BLaER1 treated with 17β-estradiol and CSF1 and Interleukin-3, amounts not matched to agents 10 nM and 100 nM (cell line): ENCODE data around the gene SLC22A31.

Experiments used
- H3K27ac ChIP-seq, 11 experiments: shearing (Covaris generic); formaldehyde crosslinking; 2 replicates each; pipeline ENCODE4 v1.8.1; 2022
- H3K27me3 ChIP-seq, 11 experiments: shearing (Covaris generic); formaldehyde crosslinking; 2 replicates each; pipeline ENCODE4 v1.8.1; 2022
- H3K36me3 ChIP-seq, 11 experiments: shearing (Covaris generic); formaldehyde crosslinking; 2 replicates each; pipeline ENCODE4 v1.8.1; 2022
- H3K4me1 ChIP-seq, 10 experiments: shearing (Covaris generic); formaldehyde crosslinking; 2 replicates each; pipeline ENCODE4 v1.8.1; 2022
- H3K4me2 ChIP-seq, 11 experiments: shearing (Covaris generic); formaldehyde crosslinking; 2 replicates each; pipeline ENCODE4 v1.8.1; 2022
- H3K4me3 ChIP-seq, 10 experiments: shearing (Covaris generic); formaldehyde crosslinking; 2 replicates each; pipeline ENCODE4 v1.8.1; 2022
- H3K9ac ChIP-seq, 11 experiments: shearing (Covaris generic); formaldehyde crosslinking; 2 replicates each; pipeline ENCODE4 v1.8.1; 2022
- H3K9me3 ChIP-seq, 11 experiments: shearing (Covaris generic); formaldehyde crosslinking; replicated peaks in 1 of 11; 2 replicates each; pipeline ENCODE4 v1.8.1; 2022
- H4K20me1 ChIP-seq, 11 experiments: shearing (Covaris generic); formaldehyde crosslinking; 2 replicates each; pipeline ENCODE4 v1.8.1; 2022
- Cebpa-rat ChIP-seq, 11 experiments: shearing (Covaris generic); IDR thresholded peaks; 2 replicates each; pipeline ENCODE4 v1.8.1; 2022

SLC22A31 gene

DNA sequence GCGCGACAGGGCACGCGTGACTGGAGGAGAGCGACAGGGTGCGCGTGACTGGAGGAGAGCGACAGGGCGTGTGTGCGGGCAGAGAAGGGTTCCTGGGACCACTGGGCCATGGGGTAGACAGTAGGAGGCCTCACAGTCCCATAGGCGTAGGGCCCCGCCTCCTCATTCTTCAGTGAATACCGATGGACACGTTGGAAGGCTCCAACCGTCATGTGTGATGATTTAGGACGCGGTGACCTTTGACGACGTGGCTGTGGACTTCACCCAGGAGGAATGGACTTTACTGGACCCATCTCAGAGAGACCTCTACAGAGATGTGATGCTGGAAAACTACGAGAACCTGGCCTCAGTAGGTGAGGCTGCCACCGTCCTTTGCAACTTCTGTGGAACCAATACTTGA lies 22.6 kb upstream of the SLC22A31 start:
- no peak for TF ChIP-seq Cebpa-rat (IDR thresholded peaks at IDR 0.05)
- Histone ChIP-seq H3K4me3 (no peak overlapping the region), H4K20me1 (peaks cover 0 to 35% (median 7%) of the 10 kb centered on the region in 11 experiments; a peak in 9 of 22 replicates), H3K27me3 (no peaks in the 10 kb centered on the region), H3K4me2 (no peak overlapping the region), H3K9me3 (peaks cover 19 to 31% (median 24%) of the 10 kb centered on the region in 11 experiments), H3K36me3 (peaks cover 74 to 88% (median 84%) of the 10 kb centered on the region in 11 experiments), H3K9ac (no peak overlapping the region), H3K27ac (no peak overlapping the region), H3K4me1 (peaks cover 4 to 17% (median 8%) of the 10 kb centered on the region in 10 experiments)

DNA sequence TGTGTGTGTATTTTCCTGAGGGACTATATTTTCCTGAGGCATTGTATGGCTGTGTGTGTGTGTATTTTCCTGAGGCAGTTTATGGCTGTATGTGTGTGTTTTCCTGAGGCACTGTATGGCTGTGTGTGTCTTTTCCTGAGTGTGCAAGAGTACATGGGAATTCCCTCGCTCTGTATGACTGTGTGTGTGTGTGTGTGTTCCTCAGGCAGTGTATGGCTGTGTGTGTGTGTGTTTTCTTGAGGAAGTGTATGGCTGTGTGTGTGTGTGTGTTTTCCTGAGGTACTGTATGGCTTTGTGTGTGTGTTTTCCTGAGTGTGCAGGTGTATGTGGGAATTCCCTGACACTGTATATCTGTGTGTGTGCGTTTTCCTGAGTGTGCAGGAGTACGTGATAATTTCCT lies 21.3 kb upstream of the SLC22A31 start:
- no peak for TF ChIP-seq Cebpa-rat (IDR thresholded peaks at IDR 0.05)

DNA sequence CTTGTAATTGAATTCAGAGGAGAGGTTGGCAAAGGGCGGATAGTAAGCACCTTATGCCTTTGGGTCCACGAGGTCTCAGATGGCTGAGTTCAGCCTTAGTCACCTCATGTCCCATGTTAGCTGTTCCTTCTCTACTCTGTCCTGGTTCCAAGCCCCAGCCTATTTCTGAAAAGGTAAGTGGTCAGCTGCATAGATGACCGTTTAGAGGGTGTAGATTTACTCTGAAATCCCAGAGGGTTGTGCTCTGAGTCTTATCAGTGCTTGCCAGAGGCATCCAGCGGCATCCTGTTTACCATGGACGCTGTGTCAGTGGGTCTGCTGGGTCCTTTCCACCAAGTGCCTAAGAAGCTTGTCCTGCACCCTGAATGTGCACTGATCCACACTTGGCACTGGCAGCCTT lies 19.0 kb upstream of the SLC22A31 start:
- TF ChIP-seq Cebpa-rat (IDR thresholded peaks at IDR 0.05): no peak
- Histone ChIP-seq H3K9me3 (no peaks in the 10 kb centered on the region), H3K4me1 (peaks cover 12 to 32% (median 25%) of the 10 kb centered on the region in 10 experiments), H3K36me3 (peaks cover 39 to 53% (median 48%) of the 10 kb centered on the region in 11 experiments), H3K4me3 (no peak overlapping the region), H3K9ac (peak overlapping the region in 7 of 11 experiments; percentile 10 to 52 (median 34); a peak in 9 of 22 replicates), H3K27ac (no peak overlapping the region), H3K27me3 (no peaks in the 10 kb centered on the region), H4K20me1 (peaks cover 0 to 37% (median 7%) of the 10 kb centered on the region in 11 experiments; a peak in 9 of 22 replicates), H3K4me2 (peak overlapping the region in 3 of 11 experiments; percentile 3 to 92 (median 81); a peak in 4 of 22 replicates)

More for the DNA sequence above, 21.3 kb upstream of the SLC22A31 start:
- H3K4me1 ChIP-seq: peaks cover 9 to 21% (median 12%) of the 10 kb centered on the region in 10 experiments
- no peaks in the 10 kb centered on the region for H3K27me3 ChIP-seq
- H3K36me3 ChIP-seq: peaks cover 61 to 75% (median 70%) of the 10 kb centered on the region in 11 experiments
- H3K4me2 ChIP-seq: no peak overlapping the region
- peaks cover 6 to 17% (median 11%) of the 10 kb centered on the region in 11 experiments for H3K9me3 ChIP-seq
- H3K27ac ChIP-seq: no peak overlapping the region
- no peak overlapping the region for H3K4me3 ChIP-seq
- H4K20me1 ChIP-seq: peaks cover 0 to 37% (median 7%) of the 10 kb centered on the region in 11 experiments; a peak in 9 of 22 replicates
- 0 out of 22 replicates have a peak overlapping the region, but pooled peaks of 1 of the 11 experiments have one; percentile 0 for H3K9ac ChIP-seq

DNA sequence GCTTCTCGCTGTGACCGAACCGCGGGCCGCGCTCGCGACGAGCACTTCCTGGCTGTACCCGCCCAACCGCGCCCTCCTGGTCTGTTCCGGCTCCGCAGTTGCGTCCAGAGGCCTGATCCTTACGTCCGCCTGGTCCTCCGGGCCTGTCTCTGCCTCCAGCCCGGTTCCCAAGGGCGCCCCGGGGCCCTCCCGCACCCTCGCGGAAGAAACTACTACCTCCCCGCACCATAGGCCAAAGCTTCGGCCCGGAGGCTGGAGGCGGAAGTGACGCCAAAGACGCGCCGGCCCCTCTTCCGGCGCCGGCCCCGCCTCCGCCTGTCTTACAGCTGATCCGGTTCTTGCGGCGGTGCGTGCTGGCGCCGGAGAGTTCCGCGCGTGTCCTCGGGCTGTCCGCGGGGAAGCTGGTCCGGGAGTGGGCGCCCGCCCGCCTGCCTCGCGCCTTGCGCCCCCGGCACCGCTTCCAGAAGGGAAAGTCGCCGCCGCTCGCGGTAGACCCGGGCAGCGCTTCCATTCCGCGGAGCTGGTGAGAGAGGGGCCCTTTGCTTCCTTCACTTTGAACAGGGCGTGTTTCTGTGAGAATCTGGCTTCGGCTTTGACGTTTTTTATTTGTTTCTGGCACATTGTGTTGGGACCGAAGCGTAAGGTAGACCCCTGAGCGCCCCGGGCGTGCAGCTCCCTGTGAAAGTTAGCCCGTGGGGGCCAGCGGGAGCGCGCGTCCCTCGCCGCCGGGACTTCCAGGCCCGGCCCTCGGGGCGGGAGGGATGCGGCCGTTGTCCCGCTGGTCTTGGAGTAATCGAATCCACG lies 17.3 kb upstream of the SLC22A31 start, which contains the start of gene ZNF778:
ZNF778 (plus strand) TSS at position 316 of the 804 bp plus-strand sequence. CDS start 3,425 bp downstream, outside the sequence.
- H3K27me3 ChIP-seq: no peaks in the 10 kb centered on the region

DNA sequence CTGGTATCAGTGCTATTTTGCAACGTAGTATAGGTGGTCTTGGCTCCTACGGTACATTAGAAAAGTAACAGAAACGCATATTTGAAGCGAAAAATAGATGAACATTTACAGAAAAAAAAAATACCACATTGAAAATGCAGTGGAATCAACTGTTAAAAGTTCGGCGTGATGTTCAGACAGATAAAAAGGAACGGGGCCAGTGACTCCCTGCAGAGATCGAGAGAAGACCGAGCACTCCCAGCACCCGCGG lies 16.7 kb upstream of the SLC22A31 start:
- peaks cover 0 to 37% (median 7%) of the 10 kb centered on the region in 11 experiments; a peak in 9 of 22 replicates for H4K20me1 ChIP-seq
- no peak for TF ChIP-seq Cebpa-rat (IDR thresholded peaks at IDR 0.05)
- H3K36me3 ChIP-seq: peaks cover 16 to 30% (median 25%) of the 10 kb centered on the region in 11 experiments
- no peaks in the 10 kb centered on the region for H3K27me3 ChIP-seq
- H3K9ac ChIP-seq: peak overlapping the region; percentile 87 to 95 (median 92)
- H3K4me1 ChIP-seq: peaks cover 12 to 32% (median 25%) of the 10 kb centered on the region in 10 experiments
- H3K4me2 ChIP-seq: peak overlapping the region; percentile 85 to 97 (median 93)
- H3K9me3 ChIP-seq: no peaks in the 10 kb centered on the region
- peak overlapping the region; percentile 85 to 94 (median 89) for H3K27ac ChIP-seq
- H3K4me3 ChIP-seq: peak overlapping the region; percentile 77 to 98 (median 84)

More for the DNA sequence above, 17.3 kb upstream of the SLC22A31 start, which contains the start of gene ZNF778:
- peaks cover 12 to 32% (median 25%) of the 10 kb centered on the region in 10 experiments for H3K4me1 ChIP-seq
- H3K27ac ChIP-seq: peak within 1 kb of the TSS; percentile 85 to 94 (median 89)
- TF ChIP-seq Cebpa-rat (IDR thresholded peaks at IDR 0.05): no peak
- peak within 1 kb of the TSS; percentile 77 to 98 (median 84) for H3K4me3 ChIP-seq
- H3K4me2 ChIP-seq: peak within 1 kb of the TSS; percentile 85 to 97 (median 93)
- H4K20me1 ChIP-seq: peaks cover 0 to 37% (median 7%) of the 10 kb centered on the region in 11 experiments; a peak in 9 of 22 replicates
- peak within 1 kb of the TSS; percentile 87 to 95 (median 92) for H3K9ac ChIP-seq
- H3K9me3 ChIP-seq: no peaks in the 10 kb centered on the region
- peaks cover 21 to 35% (median 30%) of the 10 kb centered on the region in 11 experiments for H3K36me3 ChIP-seq

DNA sequence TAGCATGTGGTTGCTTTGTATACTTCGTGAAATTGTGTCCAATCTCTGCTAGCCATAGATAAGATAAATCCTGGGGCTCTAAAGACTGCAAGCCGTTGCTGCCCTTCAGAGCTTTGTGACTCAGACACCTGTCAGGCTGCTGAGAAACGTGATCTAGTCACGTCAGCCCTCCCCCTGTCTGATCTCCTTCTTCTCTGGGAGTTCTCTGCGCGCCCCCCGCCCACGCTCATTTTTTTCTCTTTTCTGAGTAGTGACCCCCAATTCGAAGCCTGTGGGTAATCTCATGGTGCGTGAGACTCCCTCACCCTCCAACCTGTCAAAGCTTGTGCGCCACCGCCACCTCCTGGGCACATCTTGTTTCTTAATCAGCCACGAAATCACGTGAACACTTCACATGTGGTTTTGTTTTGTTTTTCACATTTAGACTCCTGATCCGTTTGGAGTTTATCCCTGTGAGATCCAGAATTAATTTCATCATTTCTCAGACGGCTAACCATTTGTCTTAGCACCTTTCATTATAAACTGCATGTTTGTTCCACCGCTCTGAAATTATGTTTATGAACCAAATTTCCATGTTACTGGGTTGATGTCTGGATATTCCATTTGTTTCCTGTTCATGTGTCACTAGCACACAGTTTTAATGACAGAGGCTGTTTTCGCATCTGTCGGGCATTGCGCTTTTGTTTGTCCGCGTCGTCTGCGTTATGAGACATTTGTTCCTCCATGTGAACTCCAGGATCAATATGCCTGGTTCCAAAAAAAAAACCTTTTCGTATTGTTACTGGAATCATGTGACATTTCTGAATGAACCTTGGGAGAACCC lies 16.2 kb upstream of the SLC22A31 start:
- H3K9me3 ChIP-seq: no peaks in the 10 kb centered on the region
- peaks cover 12 to 32% (median 25%) of the 10 kb centered on the region in 10 experiments for H3K4me1 ChIP-seq
- H3K36me3 ChIP-seq: peaks cover 10 to 24% (median 20%) of the 10 kb centered on the region in 11 experiments
- peak overlapping the region; percentile 77 to 98 (median 84) for H3K4me3 ChIP-seq
- peak overlapping the region; percentile 87 to 95 (median 92) for H3K9ac ChIP-seq
- H4K20me1 ChIP-seq: peaks cover 0 to 37% (median 7%) of the 10 kb centered on the region in 11 experiments; a peak in 9 of 22 replicates
- H3K27me3 ChIP-seq: no peaks in the 10 kb centered on the region
- H3K27ac ChIP-seq: peak overlapping the region; percentile 85 to 94 (median 89); a peak in 21 of 22 replicates
- H3K4me2 ChIP-seq: peak overlapping the region; percentile 85 to 97 (median 93)
- TF ChIP-seq Cebpa-rat (IDR thresholded peaks at IDR 0.05): no peak

DNA sequence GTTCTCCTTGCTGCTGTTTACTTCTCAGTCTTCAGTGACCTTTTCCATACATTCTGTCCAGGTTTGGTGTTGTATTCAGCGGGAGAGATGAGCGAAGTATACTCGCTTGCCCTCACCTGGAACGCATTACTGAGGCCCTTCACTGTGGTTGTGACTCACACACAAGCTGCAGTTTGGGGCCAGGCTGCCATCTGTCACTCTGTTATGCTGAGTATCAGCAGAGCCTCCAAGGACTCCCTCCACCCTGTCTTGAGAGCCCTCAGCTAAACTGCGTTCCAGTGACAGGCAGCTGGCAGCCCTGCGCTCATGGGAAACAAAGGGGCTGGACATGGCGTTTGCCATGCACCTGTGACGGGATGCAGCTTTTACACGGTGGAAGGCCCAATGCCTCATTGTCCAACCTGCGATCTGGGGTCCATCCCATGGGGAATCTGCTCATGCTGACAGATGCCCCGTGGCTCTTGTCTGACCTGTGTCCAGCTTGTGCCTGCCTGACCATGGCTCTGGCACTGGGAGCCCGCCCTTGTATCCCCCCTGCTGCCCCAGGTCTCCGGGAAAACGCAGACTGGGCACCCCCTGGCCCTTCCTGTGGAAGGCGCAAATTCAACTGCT lies 10.7 kb upstream of the SLC22A31 start:
- H3K27ac ChIP-seq: no peak overlapping the region
- H3K9me3 ChIP-seq: no peaks in the 10 kb centered on the region
- no peak for TF ChIP-seq Cebpa-rat (IDR thresholded peaks at IDR 0.05)
- no peak overlapping the region for H3K4me3 ChIP-seq
- peaks cover 0 to 1% (median 0%) of the 10 kb centered on the region in 11 experiments; a peak in 1 of 22 replicates for H4K20me1 ChIP-seq
- H3K4me1 ChIP-seq: peaks cover 3 to 26% (median 14%) of the 10 kb centered on the region in 10 experiments; a peak in 17 of 20 replicates
- H3K9ac ChIP-seq: peak overlapping the region in 1 of 11 experiments; percentile 3; a peak in 2 of 22 replicates
- H3K36me3 ChIP-seq: no peaks in the 10 kb centered on the region
- no peaks in the 10 kb centered on the region for H3K27me3 ChIP-seq
- peak overlapping the region in 8 of 11 experiments; percentile 7 to 58 (median 33); a peak in 12 of 22 replicates for H3K4me2 ChIP-seq
